Hippocampal formation (tissue), 2 donors: ENCODE data around the gene NELFA.
"Not testable (repeated sequence)": the region's sequence is repeated elsewhere in the genome, so short reads cannot be mapped to it uniquely, and the experiment has no call there.

Experiments used
- DNase-seq, 2 donors: peaks; one replicate each; lab custom pipeline; 2025; lab: John Stamatoyannopoulos, UW

Gene NELFA

GRCh38 chr4:1993718-1994516 is 14.9 kb downstream of the NELFA start:
- DNase-seq = not testable (repeated sequence)

DNA sequence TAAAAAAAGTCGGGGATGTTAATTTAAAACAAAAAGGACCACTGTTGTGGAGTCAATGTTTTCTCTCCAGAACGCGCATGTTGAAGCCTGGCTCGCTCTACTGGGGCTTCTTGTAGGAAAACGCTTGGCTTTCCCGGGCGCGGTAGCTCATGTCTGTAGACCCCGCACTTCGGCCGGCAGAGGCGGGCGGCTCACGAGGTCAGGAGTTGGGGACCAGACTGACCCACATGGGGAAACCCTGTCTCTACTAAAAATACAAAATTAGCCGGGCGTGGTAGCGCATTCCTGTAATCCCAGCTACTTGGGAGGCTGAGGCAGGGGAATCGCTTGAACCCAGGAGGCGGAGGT is 15.6 kb downstream of the NELFA start:
- DNase-seq = no peak

- no peak for DNase-seq
Measured at GRCh38 chr4:1992468-1993168, 16.2 kb downstream of the NELFA start.

- no peak for DNase-seq
Measured at GRCh38 chr4:1991596-1992434, 17.0 kb downstream of the NELFA start.

DNA sequence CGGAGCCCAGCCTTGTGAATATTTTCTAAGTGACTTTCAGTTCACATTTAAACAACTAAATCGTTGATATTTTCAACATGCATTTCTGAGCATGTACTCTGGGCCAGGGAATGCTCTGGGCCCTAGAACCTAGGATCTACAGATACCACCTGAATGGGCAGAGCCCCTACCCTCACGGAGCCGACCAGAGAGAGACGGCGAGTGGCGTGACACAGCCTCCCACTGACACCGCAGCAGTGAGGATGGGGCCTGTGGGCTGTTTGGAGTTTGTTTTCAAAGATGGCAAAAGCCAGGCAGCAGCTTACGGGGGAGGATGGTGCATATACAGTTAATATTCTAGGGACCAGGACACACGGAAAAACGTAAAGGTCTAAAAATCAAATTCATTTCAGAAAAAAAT is 17.7 kb downstream of the NELFA start:
- no peak for DNase-seq

DNA sequence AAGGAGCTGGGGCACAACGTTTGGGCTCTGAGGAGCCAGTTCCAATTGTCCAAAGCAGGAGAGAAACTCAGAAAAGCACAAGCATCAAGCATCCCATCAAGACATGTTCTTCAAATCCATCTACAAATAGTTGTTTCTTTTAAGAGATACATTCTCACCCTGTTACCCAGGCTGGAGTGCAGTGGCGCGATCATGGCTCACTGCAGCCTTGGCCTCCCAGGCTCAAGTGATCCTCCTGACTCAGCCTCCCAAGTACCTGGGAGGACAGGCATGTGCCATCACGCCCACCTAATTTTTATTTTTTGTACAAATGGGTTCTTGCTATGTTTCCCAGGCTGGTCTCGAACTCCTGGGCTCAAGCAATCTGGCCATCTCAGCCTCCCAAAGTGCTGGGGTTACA is 18.1 kb downstream of the NELFA start:
- no peak for DNase-seq

- DNase-seq = no peak
Measured at GRCh38 chr4:1990348-1990645, 18.5 kb downstream of the NELFA start.

- no peak for DNase-seq
Measured at GRCh38 chr4:1989533-1990347, 19.0 kb downstream of the NELFA start.

DNA sequence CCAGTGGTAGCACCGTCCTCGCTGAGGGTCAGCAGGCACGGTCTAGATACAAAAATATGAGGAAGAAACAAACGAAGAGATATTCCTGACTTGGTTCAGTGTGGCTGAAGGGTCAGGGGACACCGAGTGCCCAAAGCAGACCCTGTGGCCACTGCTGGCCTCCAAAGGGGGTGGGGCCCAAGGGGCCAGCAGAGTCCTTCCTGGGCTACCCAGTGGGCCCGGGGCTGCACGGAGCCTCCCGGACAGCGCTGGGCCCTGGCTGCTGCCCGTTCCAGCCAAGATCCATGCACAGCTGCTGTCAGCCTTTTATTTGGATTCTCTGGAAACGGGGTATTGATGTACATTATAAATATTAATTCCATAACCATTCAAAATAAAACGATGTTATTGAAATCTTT is 20.4 kb downstream of the NELFA start:
- no peak for DNase-seq

DNA sequence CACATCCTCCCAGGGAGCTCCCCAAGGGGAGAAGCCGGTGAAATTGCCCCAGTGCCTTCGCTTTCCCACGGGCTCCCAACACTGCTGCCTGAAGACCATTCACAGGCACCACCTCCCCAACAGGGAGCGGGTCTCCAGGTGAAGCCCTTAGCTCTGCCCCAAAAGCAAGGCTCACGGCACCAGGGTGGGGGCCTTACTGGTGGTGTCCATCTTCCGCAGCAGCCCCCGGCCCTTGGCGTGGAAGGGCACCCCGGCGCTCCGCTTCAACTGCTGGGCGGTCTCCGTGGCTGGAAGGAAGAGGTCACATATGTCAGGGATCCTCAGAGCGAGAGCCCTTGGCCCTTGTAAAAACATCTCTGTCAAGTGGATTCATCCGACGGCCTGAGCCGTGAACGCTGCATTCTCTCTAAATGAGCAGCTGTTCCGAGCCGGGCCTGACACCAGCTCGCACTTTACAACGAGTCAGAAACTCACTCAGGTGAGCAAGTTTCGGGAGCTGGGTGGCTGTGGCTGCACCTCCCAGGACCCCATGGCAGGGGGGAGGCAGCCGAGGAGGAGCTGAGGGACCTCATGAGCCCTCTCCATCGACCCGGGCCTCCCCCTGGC is 20.9 kb downstream of the NELFA start:
- no peak for DNase-seq

DNA sequence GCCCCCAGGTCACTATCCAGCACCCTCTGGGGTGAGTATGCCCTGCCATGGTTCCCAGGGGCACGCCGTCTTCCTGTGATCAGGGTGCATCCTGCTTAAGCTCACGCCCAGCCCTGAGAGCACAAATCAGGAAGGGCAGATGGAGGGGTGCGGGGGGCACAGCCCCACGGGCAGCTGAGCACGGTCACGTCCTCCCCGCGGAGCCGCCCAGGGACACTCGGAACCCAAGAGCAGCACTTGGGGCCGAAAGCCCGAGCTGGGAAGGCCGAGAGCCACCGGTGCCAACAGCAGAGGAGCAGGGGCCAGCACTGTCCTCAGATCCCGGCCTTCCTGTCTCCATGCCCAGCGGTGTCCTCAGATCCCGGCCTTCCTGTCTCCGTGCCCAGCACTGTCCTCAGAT is 21.5 kb downstream of the NELFA start:
- no peak for DNase-seq

DNA sequence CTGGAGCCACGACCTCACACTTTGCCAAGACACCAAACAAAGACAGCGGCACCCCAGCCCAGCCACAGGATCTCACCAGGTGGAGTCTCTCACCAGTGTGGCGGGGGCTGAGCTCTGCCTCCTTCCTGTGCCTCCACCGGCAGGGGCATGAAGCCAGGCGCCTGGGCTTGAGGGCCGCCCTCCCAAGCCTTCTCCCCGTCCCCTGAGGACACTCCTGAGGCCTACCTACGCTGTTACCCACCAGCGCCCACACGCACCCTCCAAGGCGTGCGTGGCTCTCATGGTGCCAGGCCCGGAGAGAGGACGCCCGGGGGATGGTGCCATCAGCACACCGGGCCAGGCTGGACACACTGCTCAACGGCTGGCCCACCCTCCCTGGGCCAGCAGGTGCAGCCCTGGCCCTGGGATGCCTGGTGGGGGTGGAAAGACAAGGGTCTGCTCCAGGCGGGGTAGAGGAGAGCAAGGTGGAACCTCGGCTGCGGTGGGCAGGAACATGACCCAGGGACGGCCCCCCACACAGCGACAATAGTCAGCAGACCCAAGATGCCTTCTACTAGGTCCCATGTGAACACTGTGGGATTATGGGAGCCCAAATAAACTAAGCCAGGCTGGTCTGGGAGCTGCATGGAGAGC is 22.1 kb downstream of the NELFA start:
- no peak for DNase-seq

DNA sequence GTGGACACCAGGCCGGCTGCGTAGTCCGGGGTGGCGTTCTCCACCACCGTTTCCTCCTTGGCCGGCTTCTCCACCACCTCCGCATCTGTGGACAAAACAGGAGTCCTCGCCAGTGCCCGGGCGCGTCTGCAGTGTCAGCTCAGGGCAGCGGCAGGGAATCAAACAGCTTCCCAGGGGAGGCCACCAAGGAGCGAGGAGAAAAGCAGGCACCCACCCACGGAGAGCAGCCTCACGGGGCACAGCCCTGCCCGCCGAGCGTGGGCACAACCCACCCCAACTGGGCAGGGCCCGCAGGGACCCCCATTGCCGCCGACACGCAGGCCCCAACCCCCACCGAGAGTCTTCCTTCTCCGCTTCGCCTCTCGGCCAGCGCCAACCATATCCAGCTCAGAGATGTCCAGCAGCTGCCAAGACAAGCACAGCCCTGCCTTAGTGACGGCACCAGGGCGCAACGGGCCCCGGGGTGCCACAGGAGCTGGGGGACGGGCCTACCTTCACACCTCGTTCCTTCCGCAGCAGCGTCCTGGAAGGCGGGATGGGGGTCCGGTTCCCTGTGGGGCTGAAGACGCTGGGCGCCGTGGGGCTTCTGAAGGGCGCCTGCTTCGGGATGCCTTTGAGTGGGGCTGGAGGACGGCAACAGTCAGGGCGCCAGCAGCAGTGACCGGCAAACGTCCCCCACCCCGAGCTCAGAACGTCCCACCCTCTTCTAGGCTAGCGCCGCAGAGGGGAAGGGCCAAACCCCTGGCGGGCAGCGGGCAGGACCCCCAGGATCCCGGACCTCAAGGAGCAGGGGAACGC is 22.8 kb downstream of the NELFA start:
- DNase-seq = no peak

DNA sequence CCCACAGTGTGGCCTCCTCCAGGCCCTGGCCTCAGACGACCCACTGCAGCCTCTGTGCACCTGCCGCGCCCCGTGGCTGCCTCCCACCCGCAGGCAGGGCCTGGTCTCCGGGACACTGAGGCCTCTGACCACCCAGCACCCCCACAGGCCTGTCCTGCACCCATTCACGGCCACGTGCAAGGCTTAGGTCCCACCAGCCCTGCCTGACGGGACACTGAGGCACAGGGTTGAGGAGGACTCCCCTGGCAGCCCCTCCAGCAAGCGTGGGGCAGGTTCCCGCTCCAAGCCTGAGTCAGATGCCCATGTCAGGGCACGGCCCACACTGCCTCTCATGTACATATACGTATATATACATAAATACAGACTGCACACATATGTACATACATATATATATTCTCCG is 23.5 kb downstream of the NELFA start:
- DNase-seq = no peak

DNA sequence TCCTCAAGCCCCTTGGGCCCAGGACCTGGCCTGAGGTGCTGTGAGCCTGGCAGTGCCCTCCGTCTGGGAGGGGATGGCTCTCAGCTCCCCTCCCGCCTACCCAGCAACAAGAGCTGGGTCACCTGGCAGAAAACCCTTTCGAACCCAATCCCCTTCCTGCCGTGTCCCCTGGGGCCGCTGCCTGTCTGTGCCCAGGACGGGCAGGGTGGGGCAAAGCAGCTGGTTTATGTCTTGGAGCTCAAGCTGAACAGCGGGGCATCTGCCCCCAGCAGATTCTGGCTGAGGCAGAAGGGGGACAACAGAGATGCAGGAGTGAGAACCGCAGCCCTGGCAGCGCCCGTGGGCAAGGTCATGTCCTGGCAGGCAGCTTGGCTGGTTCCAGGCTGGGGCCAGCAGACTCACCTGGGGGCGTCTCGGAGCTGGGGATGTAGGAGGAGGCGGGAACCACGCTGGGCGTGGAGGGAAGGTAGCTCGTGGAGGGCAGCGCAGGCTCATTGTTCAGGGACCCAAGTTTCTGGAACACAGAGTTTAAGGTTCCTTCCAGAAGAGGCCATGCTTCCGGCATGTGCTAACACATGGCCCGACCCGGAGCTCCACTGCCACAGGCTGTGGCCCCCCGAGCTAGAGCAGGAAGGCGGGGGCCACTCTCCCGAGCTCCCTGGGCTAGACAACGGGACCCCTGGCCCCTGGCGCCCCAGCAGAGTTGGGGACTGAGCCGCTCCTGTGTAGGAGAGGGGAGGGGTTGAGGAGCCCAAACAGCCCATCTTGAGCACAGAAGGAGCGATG is 24.2 kb downstream of the NELFA start:
- no peak for DNase-seq

GRCh38 chr4:1983846-1984405 is 24.8 kb downstream of the NELFA start:
- no peak for DNase-seq

DNA sequence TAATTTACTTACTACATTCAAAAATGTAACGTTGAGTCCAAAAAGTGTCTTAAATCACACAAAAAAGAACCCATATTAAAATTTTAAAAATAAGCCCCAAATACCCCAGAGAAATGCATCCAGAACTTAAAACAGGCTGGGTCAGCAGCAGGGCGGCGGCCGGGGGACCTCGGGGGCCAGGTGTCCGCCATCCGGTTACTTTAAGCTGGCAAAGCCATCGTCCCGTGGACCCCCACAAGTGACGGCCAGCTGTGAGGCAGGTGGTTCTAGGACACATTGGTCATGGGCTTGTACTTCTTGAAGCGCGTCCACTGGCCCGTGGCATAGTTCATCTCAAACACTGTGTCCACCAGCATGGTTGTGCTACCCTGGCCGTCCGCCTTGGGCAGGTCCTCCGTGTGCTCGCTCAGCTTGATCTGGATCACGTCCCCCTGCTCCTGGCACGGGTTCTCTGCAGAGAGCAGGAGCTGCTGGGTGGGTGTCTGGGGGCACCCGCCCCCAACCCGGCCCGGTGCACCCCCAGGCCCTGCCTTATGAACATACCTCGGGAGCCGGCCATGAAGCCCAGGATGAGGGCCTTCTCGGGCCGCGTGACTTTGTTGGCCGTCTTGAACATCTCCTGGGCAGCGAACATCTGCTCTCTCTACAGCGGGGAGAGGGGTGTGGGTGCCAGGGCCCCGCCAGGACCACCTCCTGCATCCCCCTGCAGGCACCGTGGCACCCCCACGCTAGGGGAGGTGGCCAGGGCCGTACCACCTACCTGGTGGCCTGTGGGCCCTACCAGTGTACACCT is 25.5 kb downstream of the NELFA start:
- DNase-seq = no peak
